SU-DHL-6 (cell line): ENCODE results near the gene ADAMTS10.

Source experiments
- H2AFZ ChIP-seq: fragments of 200-600 bp; sonication (generic); 2 replicates; pipeline ENCODE4 v1.6.1; 2014; ENCODE audit warnings: low read depth, mild to moderate bottlenecking, moderate library complexity, mixed read lengths, antibody characterized with exemption, low read length; ENCODE audit not compliant: severe bottlenecking
- H3F3A ChIP-seq: fragments of 200-600 bp; shearing (Covaris generic); 2 replicates; pipeline ENCODE4 v1.6.0; 2016; ENCODE audit warnings: antibody characterized with exemption, mild to moderate bottlenecking; ENCODE audit not compliant: insufficient read depth
- H3K27ac ChIP-seq: fragments of 200-600 bp; sonication (generic); 2 replicates; pipeline ENCODE4 v1.5.1; 2016; ENCODE audit warnings: low read depth, mild to moderate bottlenecking, low read length, moderate library complexity, mixed read lengths
- H3K27me3 ChIP-seq: fragments of 200-600 bp; sonication (generic), shearing (Covaris generic); 2 replicates; pipeline ENCODE4 v1.6.0; 2014; ENCODE audit warnings: mild to moderate bottlenecking, low read length
- H3K36me3 ChIP-seq: fragments of 200-600 bp; sonication (generic); 2 replicates; pipeline ENCODE4 v1.6.1; 2014; ENCODE audit warnings: mild to moderate bottlenecking, low read length, mixed read lengths
- H3K4me2 ChIP-seq: fragments of 300-600, 200-600 bp; shearing (Covaris generic), sonication (generic); 2 replicates; pipeline ENCODE4 v1.6.0; 2014; ENCODE audit warnings: low read length, low read depth, mild to moderate bottlenecking; ENCODE audit not compliant: poor library complexity, severe bottlenecking
- H3K4me3 ChIP-seq: fragments of 200-600 bp; sonication (generic); 2 replicates; pipeline ENCODE4 v1.5.1; 2014; ENCODE audit warnings: antibody characterized with exemption, low read length, mild to moderate bottlenecking, mixed read lengths; ENCODE audit not compliant: insufficient read depth, poor library complexity, severe bottlenecking
- H3K79me2 ChIP-seq: fragments of 200-600 bp; sonication (generic); 2 replicates; pipeline ENCODE4 v1.6.1; 2014; ENCODE audit warnings: mild to moderate bottlenecking, low read length, moderate library complexity; ENCODE audit not compliant: insufficient read depth
- H3K9ac ChIP-seq: fragments of 200-600 bp; sonication (generic); 2 replicates; pipeline ENCODE4 v1.7.0; 2014; ENCODE audit warnings: mild to moderate bottlenecking, low read length
- H3K9me2 ChIP-seq: fragments of 200-600 bp; sonication (generic); replicated peaks from 2 replicates; pipeline ENCODE4 v1.6.1; 2014; ENCODE audit warnings: low read length; ENCODE audit not compliant: insufficient read depth
- H3K9me3 ChIP-seq: fragments of 200-600 bp; sonication (generic); 2 replicates; pipeline ENCODE4 v1.6.1; 2014; ENCODE audit warnings: low read length, mixed read lengths; ENCODE audit not compliant: insufficient read depth
- H4K20me1 ChIP-seq: fragments of 200-600 bp; sonication (generic); 2 replicates; pipeline ENCODE4 v1.6.1; 2014; ENCODE audit warnings: low read depth, mild to moderate bottlenecking, antibody characterized with exemption, low read length, moderate library complexity, mixed read lengths
- EZH2phosphoT487 ChIP-seq: fragments of 200-600 bp; sonication (generic), shearing (Covaris generic); conservative IDR thresholded peaks from 2 replicates; pipeline ENCODE4 v1.6.1; 2018; ENCODE audit warnings: mild to moderate bottlenecking, antibody characterized with exemption, low read length, moderate library complexity, mixed read lengths
- TF ChIP-seq, protein P1 (sequence below): fragments of 200-600 bp; sonication (generic); IDR thresholded peaks from one replicate; pipeline ENCODE4 v1.5.1; 2017; ENCODE audit warnings: antibody characterized with exemption, mild to moderate bottlenecking, low read length, moderate library complexity; ENCODE audit not compliant: insufficient read depth, poor library complexity, severe bottlenecking

ADAMTS10 gene

GRCh38 chr19:8610041-8610935, at the start of gene ADAMTS10:
Gene ADAMTS10, minus strand, starts transcription at chr19:8610715. Its CDS starts 5,005 bp downstream, at chr19:8605710.
- H3K27ac ChIP-seq, result no peak within 1 kb of the TSS
- H3K79me2 ChIP-seq, result no peaks in the 10 kb centered on the region
- H3K9ac ChIP-seq, result no peak within 1 kb of the TSS
- no peaks in the 10 kb centered on the region for H3K27me3 ChIP-seq
- H3K36me3 ChIP-seq, result no peaks in the 10 kb centered on the region
- H3K9me2 ChIP-seq, result no peaks in the 10 kb centered on the region
- no peaks in the 10 kb centered on the region for H3K9me3 ChIP-seq
- no peak within 1 kb of the TSS for H3K4me2 ChIP-seq
- H2AFZ ChIP-seq, result no peak within 1 kb of the TSS
- no peaks in the 10 kb centered on the region for H4K20me1 ChIP-seq
- no peak for TF ChIP-seq EZH2phosphoT487
- TF ChIP-seq, protein P1, sequence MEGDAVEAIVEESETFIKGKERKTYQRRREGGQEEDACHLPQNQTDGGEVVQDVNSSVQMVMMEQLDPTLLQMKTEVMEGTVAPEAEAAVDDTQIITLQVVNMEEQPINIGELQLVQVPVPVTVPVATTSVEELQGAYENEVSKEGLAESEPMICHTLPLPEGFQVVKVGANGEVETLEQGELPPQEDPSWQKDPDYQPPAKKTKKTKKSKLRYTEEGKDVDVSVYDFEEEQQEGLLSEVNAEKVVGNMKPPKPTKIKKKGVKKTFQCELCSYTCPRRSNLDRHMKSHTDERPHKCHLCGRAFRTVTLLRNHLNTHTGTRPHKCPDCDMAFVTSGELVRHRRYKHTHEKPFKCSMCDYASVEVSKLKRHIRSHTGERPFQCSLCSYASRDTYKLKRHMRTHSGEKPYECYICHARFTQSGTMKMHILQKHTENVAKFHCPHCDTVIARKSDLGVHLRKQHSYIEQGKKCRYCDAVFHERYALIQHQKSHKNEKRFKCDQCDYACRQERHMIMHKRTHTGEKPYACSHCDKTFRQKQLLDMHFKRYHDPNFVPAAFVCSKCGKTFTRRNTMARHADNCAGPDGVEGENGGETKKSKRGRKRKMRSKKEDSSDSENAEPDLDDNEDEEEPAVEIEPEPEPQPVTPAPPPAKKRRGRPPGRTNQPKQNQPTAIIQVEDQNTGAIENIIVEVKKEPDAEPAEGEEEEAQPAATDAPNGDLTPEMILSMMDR, result no peak
- no peaks in the 10 kb centered on the region for H3F3A ChIP-seq
- no peak within 1 kb of the TSS for H3K4me3 ChIP-seq

DNA sequence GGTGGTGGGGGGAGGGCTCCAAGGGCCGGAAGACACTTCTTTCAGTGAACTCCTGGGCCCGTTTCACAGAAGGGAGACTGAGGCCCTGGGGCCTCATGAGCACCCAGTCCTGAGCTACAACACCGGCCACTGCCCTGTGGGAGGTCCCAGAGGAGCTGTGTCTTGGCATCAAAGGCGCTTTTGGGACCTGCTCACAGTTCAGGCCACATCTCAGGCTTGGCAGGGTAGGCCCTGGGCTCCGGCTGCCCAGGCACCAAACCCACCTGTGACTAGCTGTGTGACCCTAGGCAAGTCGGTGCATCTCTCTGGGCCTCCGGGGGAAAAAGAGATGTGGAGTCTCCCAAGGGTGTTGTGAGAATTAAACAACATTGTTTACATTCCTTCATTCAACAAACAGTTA, 49.4 kb upstream of the ADAMTS10 start:
- no peak overlapping the region for H3K4me2 ChIP-seq
- TF ChIP-seq, protein P1, result no peak
- no peak for TF ChIP-seq EZH2phosphoT487
- no peak overlapping the region for H3K27ac ChIP-seq
- no peaks in the 10 kb centered on the region for H3K36me3 ChIP-seq
- no peaks in the 10 kb centered on the region for H3K9me2 ChIP-seq
- no peaks in the 10 kb centered on the region for H3F3A ChIP-seq
- no peak overlapping the region for H3K4me3 ChIP-seq
- H3K9me3 ChIP-seq, result no peaks in the 10 kb centered on the region
- no peaks in the 10 kb centered on the region for H4K20me1 ChIP-seq
- H2AFZ ChIP-seq, result no peak overlapping the region
- no peak overlapping the region for H3K9ac ChIP-seq
- H3K27me3 ChIP-seq, result no peaks in the 10 kb centered on the region
- no peaks in the 10 kb centered on the region for H3K79me2 ChIP-seq

DNA sequence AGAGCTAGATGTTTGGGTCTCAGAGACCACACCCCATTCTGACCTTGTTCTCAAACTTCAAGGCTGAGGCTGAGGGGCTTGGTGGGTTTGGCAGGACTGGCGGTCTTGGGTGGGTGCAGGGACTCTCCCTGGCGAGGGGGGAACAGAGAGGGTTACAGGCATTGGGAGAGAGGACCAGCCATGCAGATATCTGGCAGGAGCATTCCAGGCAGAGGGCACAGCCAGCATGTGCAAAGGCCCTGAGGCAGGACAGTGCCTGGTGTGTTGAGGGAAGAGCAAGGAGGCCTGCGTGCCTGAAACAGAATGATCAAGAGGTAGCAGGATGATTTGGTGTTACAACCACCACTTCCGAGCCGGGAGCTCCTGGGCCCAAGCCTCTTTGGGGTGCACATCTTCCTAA, 47.4 kb upstream of the ADAMTS10 start:
- Histone ChIP-seq H3K4me3 (no peak overlapping the region), H3K79me2 (no peaks in the 10 kb centered on the region), H3K4me2 (no peak overlapping the region), H3K27ac (no peak overlapping the region), H4K20me1 (no peaks in the 10 kb centered on the region), H2AFZ (no peak overlapping the region), H3K9me2 (no peaks in the 10 kb centered on the region), H3K9ac (no peak overlapping the region), H3F3A (no peaks in the 10 kb centered on the region), H3K27me3 (no peaks in the 10 kb centered on the region), H3K9me3 (no peaks in the 10 kb centered on the region), H3K36me3 (no peaks in the 10 kb centered on the region)
- TF ChIP-seq, protein P1, result no peak
- TF ChIP-seq EZH2phosphoT487, result no peak
